CD4-positive, CD25-positive, alpha-beta regulatory T cell (primary cell): ENCODE measurements around the gene CLK2. TPM values are rescaled to one million over a fixed set of nuclear protein-coding genes. Genes with fewer than 3 reads are reported as not detected.

Source experiments
- ATAC-seq, 2 donors: fragments of 150-1000 bp; cut with Tn5 transposase; one replicate each; pipeline ENCODE4 v1.10.0; 2021; ENCODE audit warnings: low read depth in 2 of 2, moderate number of reproducible peaks in 2 of 2, moderate library complexity in 1 of 2
- DNase-seq, 3 donors: peaks; one replicate each; pipeline versions ENCODE4 v3.0.0 to v3.0.0-alpha.2; 2012 to 2022; ENCODE audit warnings: mixed read lengths in 1 of 3
- H3K27ac ChIP-seq: one replicate; pipeline ENCODE4 v1.7.0; 2013; ENCODE audit warnings: mild to moderate bottlenecking, low read length; ENCODE audit not compliant: insufficient read depth, poor library complexity, severe bottlenecking
- H3K27me3 ChIP-seq: one replicate; pipeline ENCODE4 v1.7.0; 2013; ENCODE audit warnings: low read length; ENCODE audit not compliant: control insufficient read depth, insufficient read depth
- H3K36me3 ChIP-seq: one replicate; pipeline ENCODE4 v1.7.0; 2013; ENCODE audit warnings: mild to moderate bottlenecking, low read length, moderate library complexity; ENCODE audit not compliant: control insufficient read depth, insufficient read depth
- H3K4me1 ChIP-seq: 2 replicates; pipeline ENCODE4 v1.7.0; 2013; ENCODE audit warnings: mild to moderate bottlenecking, low read length; ENCODE audit not compliant: insufficient read depth, control insufficient read depth, poor library complexity, severe bottlenecking
- H3K4me3 ChIP-seq: one replicate; pipeline ENCODE4 v1.7.0; 2013; ENCODE audit warnings: low read depth, mild to moderate bottlenecking, low read length, moderate library complexity
- H3K9me3 ChIP-seq, 2 experiments: 1 replicate in 1 of 2; 2 replicates in 1 of 2; pipeline ENCODE4 v1.7.0; 2013; ENCODE audit warnings: low read length in 2 of 2, mild to moderate bottlenecking in 1 of 2, moderate library complexity in 1 of 2; ENCODE audit not compliant: control insufficient read depth in 2 of 2
- H3K27ac Mint-ChIP-seq, 3 donors: one replicate each; pipeline ENCODE4 v1.8.0; 2020 to 2022; ENCODE audit warnings: mild to moderate bottlenecking in 3 of 3, mixed read lengths in 3 of 3, moderate library complexity in 2 of 3
- H3K27me3 Mint-ChIP-seq: one replicate; pipeline ENCODE4 v1.8.0; 2022; ENCODE audit warnings: mild to moderate bottlenecking, mixed read lengths
- H3K36me3 Mint-ChIP-seq: one replicate; pipeline ENCODE4 v1.8.0; 2020; ENCODE audit warnings: mixed read lengths
- H3K4me1 Mint-ChIP-seq, 4 donors: one replicate each; pipeline ENCODE4 v1.8.0; 2020 to 2022; ENCODE audit warnings: mixed read lengths in 4 of 4, mild to moderate bottlenecking in 1 of 4
- H3K4me3 Mint-ChIP-seq, 4 donors: one replicate each; pipeline ENCODE4 v1.8.0; 2020 to 2022; ENCODE audit warnings: mild to moderate bottlenecking in 4 of 4, mixed read lengths in 4 of 4, moderate library complexity in 3 of 4
- H3K9me3 Mint-ChIP-seq, 7 donors: one replicate each; pipeline ENCODE4 v1.8.0; 2020 to 2022; ENCODE audit warnings: mixed read lengths in 7 of 7, mild to moderate bottlenecking in 3 of 7, moderate library complexity in 2 of 7
- polyA plus RNA-seq, 4 donors: library from polyadenylated mRNA; unstranded; fragments of 300-500 nt; fragmentation: Illumina TruSeq; gene quantifications; one replicate each; pipeline ENCODE4 v1.2.3, GENCODE V29; 2021
- total RNA-seq: library from RNA; stranded (reverse); gene quantifications from one replicate; pipeline ENCODE4 v1.2.3, GENCODE V29; 2022

The CLK2 gene
- total and polyA plus RNA-seq, 5 donors from 2014 or later, result 11.4 to 76.6 (median 16.8) TPM

GRCh38 chr1:155304558-155305063, 31.3 kb upstream of the CLK2 start:
- H3K27me3 Mint-ChIP-seq, result no peaks in the 10 kb centered on the region
- no peak overlapping the region for H3K27ac ChIP-seq
- peak overlapping the region in 1 of 4 donors; percentile 34 for H3K4me3 Mint-ChIP-seq
- H3K9me3 ChIP-seq, result no peaks in the 10 kb centered on the region
- H3K4me1 Mint-ChIP-seq, result peaks cover 0 to 18% (median 3%) of the 10 kb centered on the region in 4 donors
- peaks cover 16% of the 10 kb centered on the region for H3K4me1 ChIP-seq
- no peaks in the 10 kb centered on the region for H3K27me3 ChIP-seq
- DNase-seq, result no peak
- H3K9me3 Mint-ChIP-seq, result no peaks in the 10 kb centered on the region
- H3K4me3 ChIP-seq, result no peak overlapping the region
- H3K36me3 ChIP-seq, result no peaks in the 10 kb centered on the region
- no peak overlapping the region for H3K27ac Mint-ChIP-seq
- peaks cover 3% of the 10 kb centered on the region for H3K36me3 Mint-ChIP-seq
- no peak for ATAC-seq

- Mint-ChIP-seq H3K4me3 (peak within 1 kb of the TSS in 1 of 4 donors; percentile 87), H3K4me1 (no peaks in the 10 kb centered on the region), H3K27me3 (peaks cover 15% of the 10 kb centered on the region), H3K27ac (no peak within 1 kb of the TSS), H3K36me3 (no peaks in the 10 kb centered on the region), H3K9me3 (no peaks in the 10 kb centered on the region)
- no peak within 1 kb of the TSS for H3K27ac ChIP-seq
- peaks cover 5% of the 10 kb centered on the region for H3K27me3 ChIP-seq
- no peak for DNase-seq
- ATAC-seq, result no peak
- H3K4me1 ChIP-seq, result no peaks in the 10 kb centered on the region
- no peaks in the 10 kb centered on the region for H3K9me3 ChIP-seq
- no peak within 1 kb of the TSS for H3K4me3 ChIP-seq
- no peaks in the 10 kb centered on the region for H3K36me3 ChIP-seq
These were observed 28.1 kb upstream of the CLK2 start, which contains the start of gene PKLR for GRCh38 chr1:155301342-155301841. TSS of gene PKLR (minus strand) at chr1:155301438. CDS start at chr1:155301395, 43 bp downstream.

- no peaks in the 10 kb centered on the region for H3K4me1 Mint-ChIP-seq
- H3K36me3 Mint-ChIP-seq, result no peaks in the 10 kb centered on the region
- H3K27me3 Mint-ChIP-seq, result peaks cover 17% of the 10 kb centered on the region
- Histone ChIP-seq H3K36me3 (no peaks in the 10 kb centered on the region), H3K27ac (no peak overlapping the region), H3K9me3 (no peaks in the 10 kb centered on the region), H3K4me1 (no peaks in the 10 kb centered on the region), H3K27me3 (peaks cover 5% of the 10 kb centered on the region), H3K4me3 (no peak overlapping the region)
- no peak overlapping the region for H3K4me3 Mint-ChIP-seq
- no peak for DNase-seq
- ATAC-seq, result no peak
- no peaks in the 10 kb centered on the region for H3K9me3 Mint-ChIP-seq
- no peak overlapping the region for H3K27ac Mint-ChIP-seq
These were observed 27.4 kb upstream of the CLK2 start for GRCh38 chr1:155300553-155301329.

GRCh38 chr1:155300024-155300423, 26.7 kb upstream of the CLK2 start:
- H3K27me3 ChIP-seq, result peaks cover 7% of the 10 kb centered on the region
- ATAC-seq (no peak), DNase-seq (no peak)
- Mint-ChIP-seq H3K27ac (no peak overlapping the region), H3K4me1 (no peaks in the 10 kb centered on the region), H3K9me3 (no peaks in the 10 kb centered on the region), H3K4me3 (no peak overlapping the region), H3K36me3 (no peaks in the 10 kb centered on the region), H3K27me3 (peaks cover 20% of the 10 kb centered on the region)
- H3K4me1 ChIP-seq, result peaks cover 6% of the 10 kb centered on the region
- H3K4me3 ChIP-seq, result no peak overlapping the region
- no peak overlapping the region for H3K27ac ChIP-seq
- H3K9me3 ChIP-seq, result no peaks in the 10 kb centered on the region
- H3K36me3 ChIP-seq, result no peaks in the 10 kb centered on the region

- Mint-ChIP-seq H3K27ac (no peak overlapping the region), H3K36me3 (no peaks in the 10 kb centered on the region), H3K27me3 (peaks cover 33% of the 10 kb centered on the region), H3K4me3 (no peak overlapping the region), H3K4me1 (peaks cover 0 to 4% (median 0%) of the 10 kb centered on the region in 4 donors), H3K9me3 (no peaks in the 10 kb centered on the region)
- Histone ChIP-seq H3K27me3 (peaks cover 7% of the 10 kb centered on the region), H3K36me3 (no peaks in the 10 kb centered on the region), H3K27ac (no peak overlapping the region), H3K9me3 (no peaks in the 10 kb centered on the region), H3K4me1 (peaks cover 7% of the 10 kb centered on the region), H3K4me3 (no peak overlapping the region)
- DNase-seq (no peak), ATAC-seq (no peak)
These were observed 24.1 kb upstream of the CLK2 start for GRCh38 chr1:155297384-155297783.

GRCh38 chr1:155296661-155297060, 23.4 kb upstream of the CLK2 start:
- Histone ChIP-seq H3K4me1 (peaks cover 7% of the 10 kb centered on the region), H3K4me3 (no peak overlapping the region), H3K9me3 (no peaks in the 10 kb centered on the region), H3K27me3 (peaks cover 7% of the 10 kb centered on the region), H3K27ac (no peak overlapping the region), H3K36me3 (no peaks in the 10 kb centered on the region)
- Mint-ChIP-seq H3K4me3 (no peak overlapping the region), H3K27ac (no peak overlapping the region), H3K9me3 (no peaks in the 10 kb centered on the region), H3K4me1 (peaks cover 0 to 4% (median 0%) of the 10 kb centered on the region in 4 donors), H3K27me3 (peaks cover 33% of the 10 kb centered on the region), H3K36me3 (no peaks in the 10 kb centered on the region)
- ATAC-seq (no peak), DNase-seq (no peak)

GRCh38 chr1:155295942-155296267, 22.6 kb upstream of the CLK2 start:
- Mint-ChIP-seq H3K27me3 (peaks cover 33% of the 10 kb centered on the region), H3K4me3 (no peak overlapping the region), H3K9me3 (peaks cover 0 to 1% (median 0%) of the 10 kb centered on the region in 7 donors), H3K27ac (no peak overlapping the region), H3K4me1 (peaks cover 0 to 4% (median 0%) of the 10 kb centered on the region in 4 donors), H3K36me3 (no peaks in the 10 kb centered on the region)
- no peak overlapping the region for H3K27ac ChIP-seq
- H3K27me3 ChIP-seq, result peaks cover 7% of the 10 kb centered on the region
- no peaks in the 10 kb centered on the region for H3K9me3 ChIP-seq
- no peak overlapping the region for H3K4me3 ChIP-seq
- ATAC-seq (no peak), DNase-seq (no peak)
- no peaks in the 10 kb centered on the region for H3K36me3 ChIP-seq
- peaks cover 7% of the 10 kb centered on the region for H3K4me1 ChIP-seq
